H1 (cell line): ENCODE data around the gene GRIK2.

ENCODE experiments used
- BRCA1 ChIP-seq: IDR thresholded peaks from 2 replicates; pipeline ENCODE4 v1.6.1; 2012; ENCODE audit warnings: low read depth, low read length, improper control_type of control experiment
- CHD7 ChIP-seq: fragments of 300-600 bp; sonication (generic); IDR thresholded peaks from 2 replicates; pipeline ENCODE4 v1.7.1; 2012; ENCODE audit warnings: low read length, moderate library complexity, mild to moderate bottlenecking, inconsistent platforms; ENCODE audit not compliant: insufficient replicate concordance
- EP300 ChIP-seq, 2 experiments: IDR thresholded peaks; 1 replicate in 1 of 2; 2 replicates in 1 of 2; pipeline ENCODE4 v1.6.1; 2011 to 2012; ENCODE audit warnings: low read depth in 2 of 2, low read length in 2 of 2, mild to moderate bottlenecking in 2 of 2, borderline replicate concordance in 1 of 2, inconsistent platforms in 1 of 2, moderate library complexity in 1 of 2
- FOSL1 ChIP-seq: IDR thresholded peaks from 2 replicates; pipeline ENCODE4 v1.6.1; 2011; ENCODE audit warnings: mild to moderate bottlenecking, low read depth, low read length, moderate library complexity; ENCODE audit not compliant: insufficient read depth
- MAFK ChIP-seq: IDR thresholded peaks from 2 replicates; pipeline ENCODE4 v1.6.1; 2012; ENCODE audit warnings: low read depth, mild to moderate bottlenecking, improper control_type of control experiment, low read length
- POLR2A ChIP-seq, 2 experiments: IDR thresholded peaks; 1 replicate in 1 of 2; 2 replicates in 1 of 2; pipeline ENCODE4 v1.6.1; 2011; ENCODE audit warnings: low read depth in 2 of 2, low read length in 2 of 2, mild to moderate bottlenecking in 2 of 2; ENCODE audit errors: control extremely low read depth in 1 of 2
- TAF1 ChIP-seq: IDR thresholded peaks from 2 replicates; pipeline ENCODE4 v1.6.1; 2011; ENCODE audit warnings: mild to moderate bottlenecking, low read depth, low read length
- USF2 ChIP-seq: IDR thresholded peaks from 2 replicates; pipeline ENCODE4 v1.6.1; 2011; ENCODE audit warnings: low read length, improper control_type of control experiment
- TF ChIP-seq, protein P1 (sequence below), 3 experiments: IDR thresholded peaks; 1 replicate in 2 of 3; 2 replicates in 1 of 3; pipeline versions ENCODE4 v1.5.1 to v1.6.1; 2011; ENCODE audit warnings: low read length in 3 of 3, mild to moderate bottlenecking in 3 of 3, inconsistent platforms in 2 of 3, low read depth in 1 of 3, moderate library complexity in 1 of 3; ENCODE audit not compliant: insufficient read depth in 1 of 3; ENCODE audit errors: control extremely low read depth in 1 of 3

DNA sequence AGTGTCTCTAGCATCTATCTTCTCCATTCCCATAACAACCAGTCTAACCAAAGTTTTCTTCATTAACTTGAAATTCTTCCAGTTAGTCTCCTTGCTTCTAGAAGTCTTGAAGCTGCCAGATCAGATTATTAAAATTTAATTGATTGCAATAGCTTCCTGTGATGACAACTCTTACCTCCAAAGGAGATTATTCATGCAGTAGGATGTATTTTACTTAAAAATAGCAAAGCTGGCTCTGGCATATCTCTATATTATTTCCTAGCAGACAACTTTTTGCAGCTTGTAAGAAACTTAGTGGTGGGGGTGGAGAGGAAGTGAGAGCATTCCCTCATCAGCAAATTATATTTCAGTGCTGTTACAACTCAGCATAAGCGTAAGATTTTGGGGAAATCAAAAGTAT lies 290.4 kb downstream of the GRIK2 start:
- no peak for TF ChIP-seq POLR2A (IDR thresholded peaks at IDR 0.05; ENCODE audit: control extremely low read depth in 1 of 2, low read depth in 2 of 2, low read length in 2 of 2)
- TF ChIP-seq, protein P1, sequence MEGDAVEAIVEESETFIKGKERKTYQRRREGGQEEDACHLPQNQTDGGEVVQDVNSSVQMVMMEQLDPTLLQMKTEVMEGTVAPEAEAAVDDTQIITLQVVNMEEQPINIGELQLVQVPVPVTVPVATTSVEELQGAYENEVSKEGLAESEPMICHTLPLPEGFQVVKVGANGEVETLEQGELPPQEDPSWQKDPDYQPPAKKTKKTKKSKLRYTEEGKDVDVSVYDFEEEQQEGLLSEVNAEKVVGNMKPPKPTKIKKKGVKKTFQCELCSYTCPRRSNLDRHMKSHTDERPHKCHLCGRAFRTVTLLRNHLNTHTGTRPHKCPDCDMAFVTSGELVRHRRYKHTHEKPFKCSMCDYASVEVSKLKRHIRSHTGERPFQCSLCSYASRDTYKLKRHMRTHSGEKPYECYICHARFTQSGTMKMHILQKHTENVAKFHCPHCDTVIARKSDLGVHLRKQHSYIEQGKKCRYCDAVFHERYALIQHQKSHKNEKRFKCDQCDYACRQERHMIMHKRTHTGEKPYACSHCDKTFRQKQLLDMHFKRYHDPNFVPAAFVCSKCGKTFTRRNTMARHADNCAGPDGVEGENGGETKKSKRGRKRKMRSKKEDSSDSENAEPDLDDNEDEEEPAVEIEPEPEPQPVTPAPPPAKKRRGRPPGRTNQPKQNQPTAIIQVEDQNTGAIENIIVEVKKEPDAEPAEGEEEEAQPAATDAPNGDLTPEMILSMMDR (IDR thresholded peaks at IDR 0.05; ENCODE audit: control extremely low read depth in 1 of 3, insufficient read depth in 1 of 3, low read depth in 1 of 3, low read length in 3 of 3): no peak
- no peak for TF ChIP-seq MAFK
- TF ChIP-seq FOSL1: no peak
- TF ChIP-seq EP300 (IDR thresholded peaks at IDR 0.05; ENCODE audit: borderline replicate concordance in 1 of 2, low read depth in 2 of 2, low read length in 2 of 2): no peak
- TF ChIP-seq TAF1: no peak
- no peak for TF ChIP-seq USF2
- TF ChIP-seq CHD7: no peak
- TF ChIP-seq BRCA1: no peak
